Mesendoderm (in vitro differentiated cells): ENCODE measurements around the gene PHF21A.

ENCODE experiments used
- DNase-seq: peaks from one replicate; pipeline ENCODE4 v3.0.0; 2013
- H2AK5ac ChIP-seq: 2 replicates; pipeline ENCODE4 v1.6.1; 2013; ENCODE audit warnings: low read length, inconsistent platforms
- H2BK120ac ChIP-seq: 2 replicates; pipeline ENCODE4 v1.6.1; 2013; ENCODE audit warnings: low read depth, mild to moderate bottlenecking, low read length, moderate library complexity, mixed read lengths
- H2BK15ac ChIP-seq: replicated peaks from 2 replicates; pipeline ENCODE4 v1.6.1; 2013; ENCODE audit warnings: low read depth, mild to moderate bottlenecking, moderate library complexity
- H2BK5ac ChIP-seq: 2 replicates; pipeline ENCODE4 v1.6.1; 2013; ENCODE audit warnings: low read length, inconsistent platforms
- H3K18ac ChIP-seq: 2 replicates; pipeline ENCODE4 v1.6.1; 2013; ENCODE audit warnings: mild to moderate bottlenecking, low read length, mixed read lengths
- H3K23ac ChIP-seq: one replicate; pipeline ENCODE4 v1.6.1; 2013; ENCODE audit warnings: low read length
- H3K27ac ChIP-seq: 2 replicates; pipeline ENCODE4 v1.5.1; 2013; ENCODE audit warnings: low read depth, mild to moderate bottlenecking, inconsistent platforms, low read length, moderate library complexity
- H3K27me3 ChIP-seq: 2 replicates; pipeline ENCODE4 v1.6.1; 2013; ENCODE audit warnings: low read length, control low read depth, mild to moderate bottlenecking, inconsistent platforms; ENCODE audit not compliant: insufficient read depth, poor library complexity
- H3K36me3 ChIP-seq: 2 replicates; pipeline ENCODE4 v1.6.1; 2013; ENCODE audit warnings: low read length, inconsistent platforms; ENCODE audit not compliant: control insufficient read depth, insufficient read depth
- H3K4ac ChIP-seq: one replicate; pipeline ENCODE4 v1.6.1; 2013; ENCODE audit warnings: low read depth, mild to moderate bottlenecking, low read length, moderate library complexity
- H3K4me1 ChIP-seq: 2 replicates; pipeline ENCODE4 v1.6.1; 2013; ENCODE audit warnings: low read depth, low read length, inconsistent platforms; ENCODE audit not compliant: control insufficient read depth
- H3K4me2 ChIP-seq: 2 replicates; pipeline ENCODE4 v1.6.1; 2013; ENCODE audit warnings: low read length
- H3K4me3 ChIP-seq: 2 replicates; pipeline ENCODE4 v1.5.1; 2013; ENCODE audit warnings: mild to moderate bottlenecking, low read length
- H3K56ac ChIP-seq: one replicate; pipeline ENCODE4 v1.6.1; 2013; ENCODE audit warnings: low read length
- H3K79me1 ChIP-seq: 2 replicates; pipeline ENCODE4 v1.6.1; 2013; ENCODE audit warnings: low read length, inconsistent platforms
- H3K79me2 ChIP-seq: 2 replicates; pipeline ENCODE4 v1.6.1; 2013; ENCODE audit warnings: mild to moderate bottlenecking, low read length; ENCODE audit not compliant: control insufficient read depth, insufficient read depth
- H3K9ac ChIP-seq: 2 replicates; pipeline ENCODE4 v1.6.1; 2013; ENCODE audit warnings: low read length, inconsistent platforms
- H4K5ac ChIP-seq: one replicate; pipeline ENCODE4 v1.6.1; 2013; ENCODE audit warnings: low read length
- H4K8ac ChIP-seq: one replicate; pipeline ENCODE4 v1.6.1; 2013; ENCODE audit warnings: low read depth, mild to moderate bottlenecking, control low read depth, low read length, moderate library complexity
- WGBS: extraction: QIAGEN DNeasy Blood & Tissue Kit; methylation state at CpG from one replicate; pipeline ENCODE4 v1.1.7; 2013; ENCODE audit warnings: low lambda C conversion rate, missing lambda C conversion rate; ENCODE audit not compliant: insufficient coverage; ENCODE audit errors: extremely low coverage; 5-methylcytosine and 5-hydroxymethylcytosine counted together

PHF21A gene

GRCh38 chr11:46079662-46080061, 41.6 kb downstream of the PHF21A start:
- DNase-seq: no peak
- H3K79me2 ChIP-seq: no peaks in the 10 kb centered on the region
- H3K79me1 ChIP-seq: no peaks in the 10 kb centered on the region
- no peak overlapping the region for H2BK15ac ChIP-seq
- H3K18ac ChIP-seq: no peak overlapping the region
- H3K23ac ChIP-seq: no peak overlapping the region
- WGBS: no CpG with 5 or more reads among the region's 3 CpGs
- no peak overlapping the region for H4K8ac ChIP-seq
- no peak overlapping the region for H2BK5ac ChIP-seq
- no peak overlapping the region for H3K4me3 ChIP-seq
- H3K4me2 ChIP-seq: no peak overlapping the region
- no peak overlapping the region for H2BK120ac ChIP-seq
- H3K4ac ChIP-seq: no peak overlapping the region
- no peaks in the 10 kb centered on the region for H3K4me1 ChIP-seq
- H4K5ac ChIP-seq: no peak overlapping the region
- no peaks in the 10 kb centered on the region for H3K27me3 ChIP-seq
- H2AK5ac ChIP-seq: no peak overlapping the region
- H3K9ac ChIP-seq: no peak overlapping the region
- H3K36me3 ChIP-seq: no peaks in the 10 kb centered on the region
- no peak overlapping the region for H3K56ac ChIP-seq
- no peak overlapping the region for H3K27ac ChIP-seq

- H2AK5ac ChIP-seq: no peak overlapping the region
- no peak overlapping the region for H3K4ac ChIP-seq
- DNase-seq: peak; percentile 21
- no peak overlapping the region for H3K23ac ChIP-seq
- no peak overlapping the region for H4K5ac ChIP-seq
- no peaks in the 10 kb centered on the region for H3K4me1 ChIP-seq
- no peaks in the 10 kb centered on the region for H3K36me3 ChIP-seq
- no peak overlapping the region for H2BK15ac ChIP-seq
- no peaks in the 10 kb centered on the region for H3K79me2 ChIP-seq
- no peaks in the 10 kb centered on the region for H3K79me1 ChIP-seq
- H3K4me3 ChIP-seq: no peak overlapping the region
- H3K27me3 ChIP-seq: no peaks in the 10 kb centered on the region
- H4K8ac ChIP-seq: no peak overlapping the region
- H2BK5ac ChIP-seq: no peak overlapping the region
- no peak overlapping the region for H2BK120ac ChIP-seq
- no peak overlapping the region for H3K27ac ChIP-seq
- H3K4me2 ChIP-seq: no peak overlapping the region
- no peak overlapping the region for H3K56ac ChIP-seq
- H3K9ac ChIP-seq: no peak overlapping the region
- no peak overlapping the region for H3K18ac ChIP-seq
- no CpG with 5 or more reads among the region's 2 CpGs for WGBS
Measured at GRCh38 chr11:46075928-46076327, 45.3 kb downstream of the PHF21A start.

DNA sequence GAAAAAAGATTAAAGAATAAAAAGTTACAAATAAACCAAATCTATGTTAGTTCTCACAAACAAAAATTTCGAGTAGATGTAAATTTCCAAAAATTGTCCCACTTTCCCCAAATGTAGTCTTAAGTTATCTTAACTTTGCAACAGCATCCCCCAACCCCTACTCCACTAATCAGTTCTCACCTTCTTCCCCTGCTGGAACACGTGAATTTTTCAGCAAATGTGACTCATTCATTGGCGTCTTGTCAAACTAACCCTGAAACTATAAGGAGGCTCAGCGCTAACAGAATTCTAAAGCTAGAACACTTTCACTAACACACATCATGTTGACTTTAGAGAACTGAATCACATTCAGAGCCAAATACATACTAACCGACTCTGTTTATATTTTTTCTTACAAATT, 46.1 kb downstream of the PHF21A start:
- H3K56ac ChIP-seq: no peak overlapping the region
- no peak overlapping the region for H3K23ac ChIP-seq
- H2AK5ac ChIP-seq: no peak overlapping the region
- H2BK15ac ChIP-seq: no peak overlapping the region
- H3K36me3 ChIP-seq: no peaks in the 10 kb centered on the region
- H3K9ac ChIP-seq: no peak overlapping the region
- no peaks in the 10 kb centered on the region for H3K4me1 ChIP-seq
- no peak overlapping the region for H3K4me2 ChIP-seq
- no peak overlapping the region for H3K4me3 ChIP-seq
- no peak overlapping the region for H3K4ac ChIP-seq
- no peak overlapping the region for H2BK5ac ChIP-seq
- no peak overlapping the region for H3K18ac ChIP-seq
- H3K79me1 ChIP-seq: no peaks in the 10 kb centered on the region
- no peaks in the 10 kb centered on the region for H3K79me2 ChIP-seq
- no peak overlapping the region for H4K5ac ChIP-seq
- H3K27me3 ChIP-seq: no peaks in the 10 kb centered on the region
- peak; percentile 51 for DNase-seq
- H2BK120ac ChIP-seq: no peak overlapping the region
- H3K27ac ChIP-seq: no peak overlapping the region
- no peak overlapping the region for H4K8ac ChIP-seq
- WGBS: no CpG with 5 or more reads among the region's 5 CpGs

DNA sequence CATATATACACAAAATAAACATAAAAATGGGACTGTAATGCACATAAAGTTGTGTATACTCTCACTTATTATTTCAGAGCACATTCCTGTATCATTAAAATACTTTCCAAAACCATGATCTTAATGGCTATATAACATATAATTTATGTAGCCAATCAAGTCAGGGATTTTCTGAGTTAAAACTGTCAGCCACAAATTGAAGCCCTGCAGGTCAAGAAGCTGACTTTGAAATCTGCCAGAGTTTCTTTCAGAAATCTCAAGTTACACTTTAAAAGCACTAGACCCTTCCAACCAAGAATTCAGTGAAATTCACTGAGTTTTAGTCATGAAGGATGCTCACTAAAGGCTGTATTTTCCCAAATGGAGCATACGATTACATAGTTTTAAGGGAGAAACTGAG, 47.6 kb downstream of the PHF21A start:
- H3K18ac ChIP-seq: no peak overlapping the region
- no peak overlapping the region for H3K23ac ChIP-seq
- no peak overlapping the region for H2BK15ac ChIP-seq
- no peak overlapping the region for H4K8ac ChIP-seq
- H3K9ac ChIP-seq: no peak overlapping the region
- no peak overlapping the region for H2BK120ac ChIP-seq
- H3K79me1 ChIP-seq: no peaks in the 10 kb centered on the region
- H3K36me3 ChIP-seq: no peaks in the 10 kb centered on the region
- no CpG with 5 or more reads among the region's 1 CpG for WGBS
- H3K4ac ChIP-seq: no peak overlapping the region
- H2BK5ac ChIP-seq: no peak overlapping the region
- H3K79me2 ChIP-seq: no peaks in the 10 kb centered on the region
- H4K5ac ChIP-seq: no peak overlapping the region
- H3K56ac ChIP-seq: no peak overlapping the region
- no peak overlapping the region for H3K27ac ChIP-seq
- no peaks in the 10 kb centered on the region for H3K27me3 ChIP-seq
- H2AK5ac ChIP-seq: no peak overlapping the region
- H3K4me2 ChIP-seq: no peak overlapping the region
- H3K4me1 ChIP-seq: no peaks in the 10 kb centered on the region
- no peak for DNase-seq
- H3K4me3 ChIP-seq: no peak overlapping the region

DNA sequence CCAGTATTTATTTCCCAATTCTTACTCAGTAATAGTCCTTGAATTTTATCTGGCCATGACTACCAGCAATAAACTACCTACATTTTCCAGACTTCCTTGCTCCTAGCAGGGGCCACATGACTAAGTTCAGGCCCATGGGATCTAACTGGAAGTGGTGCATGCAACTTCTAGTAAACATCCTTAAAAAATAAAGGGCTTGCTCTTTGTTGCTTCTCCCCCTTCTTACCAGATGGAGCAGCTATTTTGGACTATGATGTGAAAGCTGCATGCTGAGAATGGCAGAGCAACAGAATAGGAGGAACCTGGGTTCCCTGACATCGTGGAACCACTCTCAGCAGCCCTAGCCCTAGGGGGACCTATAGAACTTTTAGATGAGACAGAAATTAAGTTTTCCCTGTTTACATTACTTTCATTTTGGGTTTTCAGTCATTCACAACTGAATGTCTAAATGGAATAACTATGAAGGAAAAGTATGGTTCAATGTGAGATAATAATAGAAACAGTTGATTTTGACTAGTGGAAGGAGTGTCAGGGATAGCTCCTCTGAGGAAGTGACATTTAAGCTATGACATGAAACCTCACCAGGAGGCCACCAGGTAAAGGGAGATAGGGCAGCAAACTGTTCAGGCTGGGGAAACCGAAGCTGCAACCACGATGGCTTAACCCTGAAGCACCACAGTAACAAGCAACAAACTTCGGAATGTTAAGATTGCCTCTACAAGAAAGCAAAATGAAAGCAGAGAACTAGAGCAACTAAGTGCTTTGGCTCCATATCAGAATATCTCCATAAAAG, 48.9 kb downstream of the PHF21A start:
- no peak overlapping the region for H3K4ac ChIP-seq
- WGBS: no CpG with 5 or more reads among the region's 4 CpGs
- H3K23ac ChIP-seq: no peak overlapping the region
- H3K18ac ChIP-seq: no peak overlapping the region
- H4K5ac ChIP-seq: no peak overlapping the region
- no peak overlapping the region for H2AK5ac ChIP-seq
- H2BK5ac ChIP-seq: no peak overlapping the region
- no peak overlapping the region for H2BK120ac ChIP-seq
- H3K79me1 ChIP-seq: no peaks in the 10 kb centered on the region
- no peaks in the 10 kb centered on the region for H3K27me3 ChIP-seq
- no peak overlapping the region for H3K9ac ChIP-seq
- no peak overlapping the region for H4K8ac ChIP-seq
- no peak overlapping the region for H3K56ac ChIP-seq
- H3K79me2 ChIP-seq: no peaks in the 10 kb centered on the region
- H2BK15ac ChIP-seq: no peak overlapping the region
- no peak overlapping the region for H3K4me3 ChIP-seq
- DNase-seq: no peak
- H3K27ac ChIP-seq: no peak overlapping the region
- no peaks in the 10 kb centered on the region for H3K4me1 ChIP-seq
- no peak overlapping the region for H3K4me2 ChIP-seq
- H3K36me3 ChIP-seq: no peaks in the 10 kb centered on the region

- H3K23ac ChIP-seq: no peak overlapping the region
- H2AK5ac ChIP-seq: no peak overlapping the region
- H3K27ac ChIP-seq: no peak overlapping the region
- H3K4ac ChIP-seq: no peak overlapping the region
- H3K27me3 ChIP-seq: no peaks in the 10 kb centered on the region
- H3K9ac ChIP-seq: no peak overlapping the region
- no peak overlapping the region for H2BK5ac ChIP-seq
- H2BK15ac ChIP-seq: no peak overlapping the region
- H3K18ac ChIP-seq: no peak overlapping the region
- no peak overlapping the region for H3K56ac ChIP-seq
- no peak overlapping the region for H3K4me2 ChIP-seq
- H3K79me2 ChIP-seq: no peaks in the 10 kb centered on the region
- no peaks in the 10 kb centered on the region for H3K36me3 ChIP-seq
- no peak overlapping the region for H2BK120ac ChIP-seq
- no CpG with 5 or more reads among the region's 1 CpG for WGBS
- H4K5ac ChIP-seq: no peak overlapping the region
- H3K4me3 ChIP-seq: no peak overlapping the region
- H4K8ac ChIP-seq: no peak overlapping the region
- H3K4me1 ChIP-seq: no peaks in the 10 kb centered on the region
- no peak for DNase-seq
- no peaks in the 10 kb centered on the region for H3K79me1 ChIP-seq
Measured at GRCh38 chr11:46071091-46071490, 50.2 kb downstream of the PHF21A start.
